HepG2 (cell line): ENCODE data around the gene MSMB. TPM values are rescaled to one million over a fixed set of nuclear protein-coding genes. Genes with fewer than 3 reads are reported as not detected.

Source experiments
- CHCHD3 ChIP-seq: sonication (generic); formaldehyde crosslinking; IDR thresholded peaks from 2 replicates; pipeline ENCODE4 v1.8.0; 2022; ENCODE audit warnings: mild to moderate bottlenecking, missing genetic modification reagents, moderate library complexity
- MAFF ChIP-seq: IDR thresholded peaks from 2 replicates; pipeline ENCODE4 v1.6.1; 2011; ENCODE audit warnings: low read depth, low read length, improper control_type of control experiment
- MEF2D ChIP-seq: sonication (generic); formaldehyde crosslinking; IDR thresholded peaks from 2 replicates; pipeline ENCODE4 v1.5.1; 2020; ENCODE audit warnings: mild to moderate bottlenecking, missing genetic modification reagents
- ONECUT2 ChIP-seq: sonication (generic); formaldehyde crosslinking; IDR thresholded peaks from 2 replicates; pipeline ENCODE4 v1.4.0; 2020; ENCODE audit warnings: missing genetic modification reagents
- ZFP62 ChIP-seq: sonication (generic); formaldehyde crosslinking; IDR thresholded peaks from 2 replicates; pipeline ENCODE4 v1.4.0; 2020; ENCODE audit warnings: missing genetic modification reagents
- ZNF207 ChIP-seq: fragments of 450-650 bp; IDR thresholded peaks from 2 replicates; pipeline ENCODE4 v1.6.1; 2016; ENCODE audit warnings: antibody characterized with exemption, borderline replicate concordance
- ZNF263 ChIP-seq: sonication (generic); formaldehyde crosslinking; IDR thresholded peaks from 2 replicates; pipeline ENCODE4 v1.4.0; 2020; ENCODE audit warnings: missing genetic modification reagents
- ZNF446 ChIP-seq: sonication (generic); formaldehyde crosslinking; IDR thresholded peaks from 2 replicates; pipeline ENCODE4 v1.5.0; 2020; ENCODE audit warnings: mild to moderate bottlenecking, missing genetic modification reagents
- ZNF605 ChIP-seq: sonication (generic); formaldehyde crosslinking; IDR thresholded peaks from 2 replicates; pipeline ENCODE4 v1.8.0; 2022; ENCODE audit warnings: mild to moderate bottlenecking, missing genetic modification reagents
- ZNF713 ChIP-seq: sonication (generic); formaldehyde crosslinking; IDR thresholded peaks from 2 replicates; pipeline ENCODE4 v1.4.0; 2020; ENCODE audit warnings: mild to moderate bottlenecking, missing genetic modification reagents
- ZNF75D ChIP-seq: sonication (generic); formaldehyde crosslinking; IDR thresholded peaks from 2 replicates; pipeline ENCODE4 v1.8.1; 2023; ENCODE audit warnings: missing genetic modification reagents, mild to moderate bottlenecking, borderline replicate concordance
- polyA plus RNA-seq, 8 experiments: library from polyadenylated mRNA; depleted of rRNA in 3 of 8; stranded (reverse) in 7 of 8; unstranded in 1 of 8; fragments of >200 nt; fragmentation: Illumina TruSeq in 4 of 8; extraction: Trizol in 4 of 8; gene quantifications; 2 replicates each; pipeline versions ENCODE4 v1.2.1 to v1.2.3, GENCODE V29; 2011 to 2016; ENCODE audit warnings: low read depth in 4 of 8, missing spikeins in 1 of 8, mixed read lengths in 1 of 8; ENCODE audit not compliant: insufficient read depth in 1 of 8
- total RNA-seq, 5 experiments: library from RNA; depleted of rRNA; stranded (reverse); fragments of >200 nt; fragmentation: Illumina TruSeq; extraction: Trizol; gene quantifications; 2 replicates each; pipeline ENCODE4 v1.2.3, GENCODE V29; 2016; ENCODE audit warnings: low read depth in 1 of 5
- TF ChIP-seq, protein P1 (sequence below): sonication (generic); formaldehyde crosslinking; IDR thresholded peaks from 2 replicates; pipeline ENCODE4 v1.4.0; 2020; ENCODE audit warnings: low read depth, mild to moderate bottlenecking, missing genetic modification reagents
- TF ChIP-seq, protein P2 (sequence below): IDR thresholded peaks from 2 replicates; pipeline ENCODE4 v1.4.0; 2020; ENCODE audit warnings: mild to moderate bottlenecking, missing genetic modification reagents
- TF ChIP-seq, protein P3 (sequence below), 2 experiments: IDR thresholded peaks; 2 replicates each; pipeline ENCODE4 v1.6.1; 2011 to 2012; ENCODE audit warnings: low read length in 2 of 2, borderline replicate concordance in 1 of 2, low read depth in 1 of 2, mild to moderate bottlenecking in 1 of 2, moderate library complexity in 1 of 2
- TF ChIP-seq, protein P4 (sequence below): fragments of 450-650 bp; IDR thresholded peaks from 2 replicates; pipeline ENCODE4 v1.6.1; 2017
- TF ChIP-seq, protein P5 (sequence below): sonication (generic); formaldehyde crosslinking; IDR thresholded peaks from 2 replicates; pipeline ENCODE4 v1.4.0; 2020; ENCODE audit warnings: missing genetic modification reagents
- TF ChIP-seq, protein P6 (sequence below): sonication (generic); formaldehyde crosslinking; IDR thresholded peaks from 2 replicates; pipeline ENCODE4 v1.4.0; 2020; ENCODE audit warnings: missing genetic modification reagents, mild to moderate bottlenecking, borderline replicate concordance

The MSMB gene
- total and polyA plus RNA-seq, 2 of the 13 experiments (the other 11 are each of a cell fraction or from before 2014, with no cell fraction given), result 0.84 TPM; not detected in 1

DNA sequence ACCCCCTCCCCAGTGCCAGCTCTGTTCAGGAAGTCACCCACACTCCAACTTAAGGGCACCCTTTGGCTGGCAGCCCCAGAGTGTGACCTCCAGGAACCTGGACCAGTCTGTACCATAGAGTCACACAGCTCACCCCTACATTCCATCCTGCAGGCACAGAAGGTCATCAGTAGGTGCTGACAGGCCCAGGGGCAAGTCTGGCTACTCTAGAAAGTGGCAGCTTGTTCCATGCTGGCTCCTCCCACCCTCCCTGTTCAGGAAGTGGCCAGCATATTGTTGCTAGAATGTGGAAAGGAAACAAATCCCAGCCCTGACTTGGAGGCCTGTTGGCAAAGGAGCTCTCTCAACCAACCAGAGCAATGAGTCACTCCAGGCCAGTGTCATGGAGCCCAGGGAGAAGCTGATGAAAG, 12.5 kb downstream of the MSMB start (continued):
- TF ChIP-seq, protein P1, sequence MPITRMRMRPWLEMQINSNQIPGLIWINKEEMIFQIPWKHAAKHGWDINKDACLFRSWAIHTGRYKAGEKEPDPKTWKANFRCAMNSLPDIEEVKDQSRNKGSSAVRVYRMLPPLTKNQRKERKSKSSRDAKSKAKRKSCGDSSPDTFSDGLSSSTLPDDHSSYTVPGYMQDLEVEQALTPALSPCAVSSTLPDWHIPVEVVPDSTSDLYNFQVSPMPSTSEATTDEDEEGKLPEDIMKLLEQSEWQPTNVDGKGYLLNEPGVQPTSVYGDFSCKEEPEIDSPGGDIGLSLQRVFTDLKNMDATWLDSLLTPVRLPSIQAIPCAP, result no peak
- no peak for TF ChIP-seq ZFP62 (CRISPR knock-in tag)
- no peak for TF ChIP-seq ZNF446 (CRISPR knock-in tag)
- TF ChIP-seq CHCHD3 (CRISPR knock-in tag), result no peak
- TF ChIP-seq, protein P2, sequence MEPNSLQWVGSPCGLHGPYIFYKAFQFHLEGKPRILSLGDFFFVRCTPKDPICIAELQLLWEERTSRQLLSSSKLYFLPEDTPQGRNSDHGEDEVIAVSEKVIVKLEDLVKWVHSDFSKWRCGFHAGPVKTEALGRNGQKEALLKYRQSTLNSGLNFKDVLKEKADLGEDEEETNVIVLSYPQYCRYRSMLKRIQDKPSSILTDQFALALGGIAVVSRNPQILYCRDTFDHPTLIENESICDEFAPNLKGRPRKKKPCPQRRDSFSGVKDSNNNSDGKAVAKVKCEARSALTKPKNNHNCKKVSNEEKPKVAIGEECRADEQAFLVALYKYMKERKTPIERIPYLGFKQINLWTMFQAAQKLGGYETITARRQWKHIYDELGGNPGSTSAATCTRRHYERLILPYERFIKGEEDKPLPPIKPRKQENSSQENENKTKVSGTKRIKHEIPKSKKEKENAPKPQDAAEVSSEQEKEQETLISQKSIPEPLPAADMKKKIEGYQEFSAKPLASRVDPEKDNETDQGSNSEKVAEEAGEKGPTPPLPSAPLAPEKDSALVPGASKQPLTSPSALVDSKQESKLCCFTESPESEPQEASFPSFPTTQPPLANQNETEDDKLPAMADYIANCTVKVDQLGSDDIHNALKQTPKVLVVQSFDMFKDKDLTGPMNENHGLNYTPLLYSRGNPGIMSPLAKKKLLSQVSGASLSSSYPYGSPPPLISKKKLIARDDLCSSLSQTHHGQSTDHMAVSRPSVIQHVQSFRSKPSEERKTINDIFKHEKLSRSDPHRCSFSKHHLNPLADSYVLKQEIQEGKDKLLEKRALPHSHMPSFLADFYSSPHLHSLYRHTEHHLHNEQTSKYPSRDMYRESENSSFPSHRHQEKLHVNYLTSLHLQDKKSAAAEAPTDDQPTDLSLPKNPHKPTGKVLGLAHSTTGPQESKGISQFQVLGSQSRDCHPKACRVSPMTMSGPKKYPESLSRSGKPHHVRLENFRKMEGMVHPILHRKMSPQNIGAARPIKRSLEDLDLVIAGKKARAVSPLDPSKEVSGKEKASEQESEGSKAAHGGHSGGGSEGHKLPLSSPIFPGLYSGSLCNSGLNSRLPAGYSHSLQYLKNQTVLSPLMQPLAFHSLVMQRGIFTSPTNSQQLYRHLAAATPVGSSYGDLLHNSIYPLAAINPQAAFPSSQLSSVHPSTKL (CRISPR knock-in tag), result peak; percentile 62
- TF ChIP-seq, protein P3, sequence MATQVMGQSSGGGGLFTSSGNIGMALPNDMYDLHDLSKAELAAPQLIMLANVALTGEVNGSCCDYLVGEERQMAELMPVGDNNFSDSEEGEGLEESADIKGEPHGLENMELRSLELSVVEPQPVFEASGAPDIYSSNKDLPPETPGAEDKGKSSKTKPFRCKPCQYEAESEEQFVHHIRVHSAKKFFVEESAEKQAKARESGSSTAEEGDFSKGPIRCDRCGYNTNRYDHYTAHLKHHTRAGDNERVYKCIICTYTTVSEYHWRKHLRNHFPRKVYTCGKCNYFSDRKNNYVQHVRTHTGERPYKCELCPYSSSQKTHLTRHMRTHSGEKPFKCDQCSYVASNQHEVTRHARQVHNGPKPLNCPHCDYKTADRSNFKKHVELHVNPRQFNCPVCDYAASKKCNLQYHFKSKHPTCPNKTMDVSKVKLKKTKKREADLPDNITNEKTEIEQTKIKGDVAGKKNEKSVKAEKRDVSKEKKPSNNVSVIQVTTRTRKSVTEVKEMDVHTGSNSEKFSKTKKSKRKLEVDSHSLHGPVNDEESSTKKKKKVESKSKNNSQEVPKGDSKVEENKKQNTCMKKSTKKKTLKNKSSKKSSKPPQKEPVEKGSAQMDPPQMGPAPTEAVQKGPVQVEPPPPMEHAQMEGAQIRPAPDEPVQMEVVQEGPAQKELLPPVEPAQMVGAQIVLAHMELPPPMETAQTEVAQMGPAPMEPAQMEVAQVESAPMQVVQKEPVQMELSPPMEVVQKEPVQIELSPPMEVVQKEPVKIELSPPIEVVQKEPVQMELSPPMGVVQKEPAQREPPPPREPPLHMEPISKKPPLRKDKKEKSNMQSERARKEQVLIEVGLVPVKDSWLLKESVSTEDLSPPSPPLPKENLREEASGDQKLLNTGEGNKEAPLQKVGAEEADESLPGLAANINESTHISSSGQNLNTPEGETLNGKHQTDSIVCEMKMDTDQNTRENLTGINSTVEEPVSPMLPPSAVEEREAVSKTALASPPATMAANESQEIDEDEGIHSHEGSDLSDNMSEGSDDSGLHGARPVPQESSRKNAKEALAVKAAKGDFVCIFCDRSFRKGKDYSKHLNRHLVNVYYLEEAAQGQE (IDR thresholded peaks at IDR 0.05; ENCODE audit: borderline replicate concordance in 1 of 2, low read depth in 1 of 2, low read length in 2 of 2), result 0 out of 4 replicates have a peak, but pooled peaks of 1 of the 2 experiments have one; percentile 30
- no peak for TF ChIP-seq ZNF75D (CRISPR knock-in tag)
- 0 out of 2 replicates have a peak, but pooled peaks have one; percentile 75 for TF ChIP-seq ZNF605
- 0 out of 2 replicates have a peak, but pooled peaks have one; percentile 25 for TF ChIP-seq MEF2D
- TF ChIP-seq, protein P4, sequence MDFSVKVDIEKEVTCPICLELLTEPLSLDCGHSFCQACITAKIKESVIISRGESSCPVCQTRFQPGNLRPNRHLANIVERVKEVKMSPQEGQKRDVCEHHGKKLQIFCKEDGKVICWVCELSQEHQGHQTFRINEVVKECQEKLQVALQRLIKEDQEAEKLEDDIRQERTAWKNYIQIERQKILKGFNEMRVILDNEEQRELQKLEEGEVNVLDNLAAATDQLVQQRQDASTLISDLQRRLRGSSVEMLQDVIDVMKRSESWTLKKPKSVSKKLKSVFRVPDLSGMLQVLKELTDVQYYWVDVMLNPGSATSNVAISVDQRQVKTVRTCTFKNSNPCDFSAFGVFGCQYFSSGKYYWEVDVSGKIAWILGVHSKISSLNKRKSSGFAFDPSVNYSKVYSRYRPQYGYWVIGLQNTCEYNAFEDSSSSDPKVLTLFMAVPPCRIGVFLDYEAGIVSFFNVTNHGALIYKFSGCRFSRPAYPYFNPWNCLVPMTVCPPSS, result no peak
- no peak for TF ChIP-seq ZNF207
- no peak for TF ChIP-seq ZNF263 (CRISPR knock-in tag)
- TF ChIP-seq, protein P5, sequence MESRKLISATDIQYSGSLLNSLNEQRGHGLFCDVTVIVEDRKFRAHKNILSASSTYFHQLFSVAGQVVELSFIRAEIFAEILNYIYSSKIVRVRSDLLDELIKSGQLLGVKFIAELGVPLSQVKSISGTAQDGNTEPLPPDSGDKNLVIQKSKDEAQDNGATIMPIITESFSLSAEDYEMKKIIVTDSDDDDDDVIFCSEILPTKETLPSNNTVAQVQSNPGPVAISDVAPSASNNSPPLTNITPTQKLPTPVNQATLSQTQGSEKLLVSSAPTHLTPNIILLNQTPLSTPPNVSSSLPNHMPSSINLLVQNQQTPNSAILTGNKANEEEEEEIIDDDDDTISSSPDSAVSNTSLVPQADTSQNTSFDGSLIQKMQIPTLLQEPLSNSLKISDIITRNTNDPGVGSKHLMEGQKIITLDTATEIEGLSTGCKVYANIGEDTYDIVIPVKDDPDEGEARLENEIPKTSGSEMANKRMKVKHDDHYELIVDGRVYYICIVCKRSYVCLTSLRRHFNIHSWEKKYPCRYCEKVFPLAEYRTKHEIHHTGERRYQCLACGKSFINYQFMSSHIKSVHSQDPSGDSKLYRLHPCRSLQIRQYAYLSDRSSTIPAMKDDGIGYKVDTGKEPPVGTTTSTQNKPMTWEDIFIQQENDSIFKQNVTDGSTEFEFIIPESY (CRISPR knock-in tag), result no peak
- TF ChIP-seq, protein P6, sequence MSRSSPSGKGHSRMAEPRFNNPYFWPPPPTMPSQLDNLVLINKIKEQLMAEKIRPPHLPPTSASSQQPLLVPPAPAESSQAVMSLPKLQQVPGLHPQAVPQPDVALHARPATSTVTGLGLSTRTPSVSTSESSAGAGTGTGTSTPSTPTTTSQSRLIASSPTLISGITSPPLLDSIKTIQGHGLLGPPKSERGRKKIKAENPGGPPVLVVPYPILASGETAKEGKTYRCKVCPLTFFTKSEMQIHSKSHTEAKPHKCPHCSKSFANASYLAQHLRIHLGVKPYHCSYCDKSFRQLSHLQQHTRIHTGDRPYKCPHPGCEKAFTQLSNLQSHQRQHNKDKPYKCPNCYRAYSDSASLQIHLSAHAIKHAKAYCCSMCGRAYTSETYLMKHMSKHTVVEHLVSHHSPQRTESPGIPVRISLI, result no peak
- no peak for TF ChIP-seq ONECUT2 (CRISPR knock-in tag)
- no peak for TF ChIP-seq MAFF
- no peak for TF ChIP-seq ZNF713 (CRISPR knock-in tag)
